Thyroid gland (tissue), 4 donors: ENCODE data around the gene CAV2. TPM values are rescaled to one million over a fixed set of nuclear protein-coding genes. Genes with fewer than 3 reads are reported as not detected.
A peak's percentile ranks its signal among the peaks of the same experiment; 100 is the strongest.

Experiments
- DNase-seq, 2 donors: peaks; one replicate each; pipeline ENCODE4 v3.0.0-alpha.2; 2019
- H3K27ac ChIP-seq, 3 donors: fragments of 200-600 bp; sonication (generic); 1 replicate in 2 of 3; 2 replicates in 1 of 3; pipeline ENCODE4 v1.5.1; 2016 to 2019; ENCODE audit warnings: mild to moderate bottlenecking in 1 of 3, moderate library complexity in 1 of 3
- H3K27me3 ChIP-seq: fragments of 200-600 bp; sonication (generic); one replicate; pipeline ENCODE4 v1.5.1; 2019
- H3K36me3 ChIP-seq, 2 donors: fragments of 200-600 bp; sonication (generic); one replicate each; pipeline ENCODE4 v1.5.1; 2016 to 2019
- H3K4me1 ChIP-seq, 2 donors: fragments of 200-600 bp; sonication (generic); one replicate each; pipeline ENCODE4 v1.5.1; 2017 to 2019
- H3K4me3 ChIP-seq, 3 donors: fragments of 200-600 bp; sonication (generic); replicated peaks in 1 of 3; 1 replicate in 2 of 3; 2 replicates in 1 of 3; pipeline ENCODE4 v1.5.1; 2016; ENCODE audit warnings: mild to moderate bottlenecking in 1 of 3
- H3K9me3 ChIP-seq: fragments of 200-600 bp; sonication (generic); one replicate; pipeline ENCODE4 v1.5.1; 2017
- POLR2A ChIP-seq, 2 donors: fragments of 450-650 bp; IDR thresholded peaks; one replicate each; pipeline ENCODE4 v1.6.1; 2017; ENCODE audit warnings: antibody characterized with exemption in 2 of 2, mild to moderate bottlenecking in 2 of 2, moderate library complexity in 1 of 2
- WGBS, 2 donors: methylation state at CpG; one replicate each; pipeline ENCODE4 v1.1.5; 2017; 5-methylcytosine and 5-hydroxymethylcytosine counted together
- intact Hi-C: fragments of 100-400 bp; cut with DNase I; formaldehyde crosslinking; loops from one replicate; pipeline ENCODE4 v1.15.1; 2023
- total RNA-seq, 4 donors: library from RNA; depleted of rRNA; stranded (reverse); fragments of >200 nt; gene quantifications; one replicate each; pipeline ENCODE4 v1.2.3, GENCODE V29; 2016
- TF ChIP-seq, protein P1 (sequence below), 6 experiments: fragments of 200-600 bp in 3 of 6; fragments of 450-650 bp in 3 of 6; sonication (generic) in 3 of 6; IDR thresholded peaks; one replicate each; pipeline ENCODE4 v1.5.1; 2016 to 2019; ENCODE audit warnings: antibody characterized with exemption in 6 of 6, mild to moderate bottlenecking in 2 of 6, inconsistent platforms in 1 of 6, moderate library complexity in 1 of 6

Gene CAV2
- total RNA-seq, 4 donors from 2014 or later, result 210 to 331 (median 239) TPM

DNA sequence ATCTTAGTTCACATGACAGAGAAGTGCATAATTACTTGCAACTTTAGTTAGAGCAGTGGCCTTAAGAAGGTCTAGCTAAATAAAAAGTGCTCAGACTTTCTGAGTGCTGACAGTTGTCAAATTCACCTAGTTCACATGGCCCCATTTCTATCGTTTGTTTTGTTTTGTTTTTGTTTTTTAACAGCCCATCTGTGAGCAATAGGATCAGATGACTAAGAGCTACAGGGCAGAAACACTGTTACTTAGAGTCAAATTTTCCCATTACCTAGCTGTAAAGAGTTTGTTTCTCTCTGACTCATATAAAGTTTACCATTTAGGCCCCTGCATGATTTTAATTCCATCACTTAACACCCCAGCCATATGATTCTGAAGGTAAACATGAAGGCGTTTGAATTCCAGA lies 44.1 kb downstream of the CAV2 start:
- Histone ChIP-seq H3K27ac (peak overlapping the region in 2 of 3 donors; percentile 4 to 12), H3K36me3 (peaks cover 0 to 3% of the 10 kb centered on the region in 2 donors), H3K4me1 (peaks cover 13 to 18% of the 10 kb centered on the region in 2 donors), H3K27me3 (no peaks in the 10 kb centered on the region), H3K9me3 (no peaks in the 10 kb centered on the region), H3K4me3 (no peak overlapping the region)
- 58 to 64% methylated on average over 2 of the region's 2 CpGs for WGBS, 2 donors
- TF ChIP-seq, protein P1, sequence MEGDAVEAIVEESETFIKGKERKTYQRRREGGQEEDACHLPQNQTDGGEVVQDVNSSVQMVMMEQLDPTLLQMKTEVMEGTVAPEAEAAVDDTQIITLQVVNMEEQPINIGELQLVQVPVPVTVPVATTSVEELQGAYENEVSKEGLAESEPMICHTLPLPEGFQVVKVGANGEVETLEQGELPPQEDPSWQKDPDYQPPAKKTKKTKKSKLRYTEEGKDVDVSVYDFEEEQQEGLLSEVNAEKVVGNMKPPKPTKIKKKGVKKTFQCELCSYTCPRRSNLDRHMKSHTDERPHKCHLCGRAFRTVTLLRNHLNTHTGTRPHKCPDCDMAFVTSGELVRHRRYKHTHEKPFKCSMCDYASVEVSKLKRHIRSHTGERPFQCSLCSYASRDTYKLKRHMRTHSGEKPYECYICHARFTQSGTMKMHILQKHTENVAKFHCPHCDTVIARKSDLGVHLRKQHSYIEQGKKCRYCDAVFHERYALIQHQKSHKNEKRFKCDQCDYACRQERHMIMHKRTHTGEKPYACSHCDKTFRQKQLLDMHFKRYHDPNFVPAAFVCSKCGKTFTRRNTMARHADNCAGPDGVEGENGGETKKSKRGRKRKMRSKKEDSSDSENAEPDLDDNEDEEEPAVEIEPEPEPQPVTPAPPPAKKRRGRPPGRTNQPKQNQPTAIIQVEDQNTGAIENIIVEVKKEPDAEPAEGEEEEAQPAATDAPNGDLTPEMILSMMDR (IDR thresholded peaks at IDR 0.05), result no peak
- TF ChIP-seq POLR2A (IDR thresholded peaks at IDR 0.05), result no peak
- no peak for DNase-seq
- intact Hi-C loops, result no loop called here

- Histone ChIP-seq H3K4me1 (peaks cover 13 to 18% of the 10 kb centered on the region in 2 donors), H3K4me3 (no peak overlapping the region), H3K36me3 (no peaks in the 10 kb centered on the region), H3K27ac (no peak overlapping the region), H3K27me3 (no peaks in the 10 kb centered on the region), H3K9me3 (no peaks in the 10 kb centered on the region)
- TF ChIP-seq, protein P1 (IDR thresholded peaks at IDR 0.05), result no peak
- no peak for TF ChIP-seq POLR2A (IDR thresholded peaks at IDR 0.05)
- 68 to 70% methylated on average over 1 of the region's 1 CpG for WGBS, 2 donors
- no peak for DNase-seq
- intact Hi-C loops, result no loop called here
These were observed 44.9 kb downstream of the CAV2 start for GRCh38 chr7:116544487-116544886.

DNA sequence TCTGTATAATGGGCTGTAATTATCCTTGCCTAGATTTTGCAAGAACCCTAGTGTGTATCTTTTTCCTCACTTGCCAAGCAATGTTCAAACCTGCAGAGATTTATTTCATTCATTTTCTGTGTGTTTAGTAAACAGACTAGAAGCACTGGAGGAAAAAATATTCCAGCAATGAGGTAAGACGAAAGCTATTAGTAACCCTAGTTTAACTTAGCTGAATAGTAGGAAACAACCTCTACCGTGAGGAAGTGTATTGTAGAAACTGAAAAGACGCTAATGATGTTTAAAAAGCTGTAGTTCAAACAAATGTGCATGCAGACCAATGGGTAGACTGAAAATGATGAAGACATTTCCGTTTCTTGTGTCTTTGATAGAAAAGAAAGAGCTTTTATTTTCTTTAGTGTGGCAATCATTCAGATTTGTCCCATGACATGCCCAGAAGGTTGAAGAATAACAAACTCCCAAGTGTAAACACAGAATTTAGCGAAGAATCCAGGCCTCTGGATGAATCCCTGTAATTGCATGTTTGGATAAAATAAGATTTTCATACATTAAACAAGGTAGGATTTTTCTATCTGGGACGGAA lies 46.0 kb downstream of the CAV2 start:
- TF ChIP-seq, protein P1 (IDR thresholded peaks at IDR 0.05), result no peak
- TF ChIP-seq POLR2A (IDR thresholded peaks at IDR 0.05), result no peak
- intact Hi-C loops, result no loop called here
- 83 to 85% methylated on average over 6 of the region's 6 CpGs for WGBS, 2 donors
- Histone ChIP-seq H3K27me3 (no peaks in the 10 kb centered on the region), H3K4me1 (peaks cover 13 to 18% of the 10 kb centered on the region in 2 donors), H3K4me3 (no peak overlapping the region), H3K9me3 (no peaks in the 10 kb centered on the region), H3K36me3 (no peaks in the 10 kb centered on the region), H3K27ac (no peak overlapping the region)
- DNase-seq, result no peak

GRCh38 chr7:116546054-116546453 lies 46.5 kb downstream of the CAV2 start:
- H3K4me1 ChIP-seq, result peaks cover 13 to 14% of the 10 kb centered on the region in 2 donors
- WGBS, 2 donors, result 95 to 96% methylated on average over 11 of the region's 11 CpGs
- H3K9me3 ChIP-seq, result no peaks in the 10 kb centered on the region
- no peaks in the 10 kb centered on the region for H3K36me3 ChIP-seq
- H3K27ac ChIP-seq, result no peak overlapping the region
- intact Hi-C loops, result no loop called here
- no peaks in the 10 kb centered on the region for H3K27me3 ChIP-seq
- H3K4me3 ChIP-seq, result no peak overlapping the region
- TF ChIP-seq, protein P1 (IDR thresholded peaks at IDR 0.05), result no peak
- TF ChIP-seq POLR2A (IDR thresholded peaks at IDR 0.05), result no peak
- no peak for DNase-seq

- Histone ChIP-seq H3K4me3 (no peak overlapping the region), H3K36me3 (no peaks in the 10 kb centered on the region), H3K27ac (no peak overlapping the region), H3K4me1 (peaks cover 5 to 13% of the 10 kb centered on the region in 2 donors), H3K9me3 (no peaks in the 10 kb centered on the region), H3K27me3 (no peaks in the 10 kb centered on the region)
- TF ChIP-seq, protein P1 (IDR thresholded peaks at IDR 0.05), result no peak
- no peak for TF ChIP-seq POLR2A (IDR thresholded peaks at IDR 0.05)
- intact Hi-C loops, result no loop called here
- no peak for DNase-seq
- 81 to 90% methylated on average over 1 of the region's 1 CpG for WGBS, 2 donors
These were observed 47.4 kb downstream of the CAV2 start for GRCh38 chr7:116546916-116547315.
